ENCODE results near the gene BDKRB2.

BDKRB2 gene

GRCh38 chr14:96177766-96178375 lies 26.8 kb upstream of the BDKRB2 start:
- FAIRE-seq (no peak), DNase-seq (ENCODE audit: insufficient read length, low spot score) (no peak)
- TF ChIP-seq CTCF (IDR thresholded peaks at IDR 0.05; ENCODE audit: insufficient read depth, missing control alignments), result no peak

- FAIRE-seq (no peak), DNase-seq (ENCODE audit: insufficient read length, low spot score) (no peak)
- no peak for TF ChIP-seq CTCF (IDR thresholded peaks at IDR 0.05; ENCODE audit: insufficient read depth, missing control alignments)
Measured at GRCh38 chr14:96178461-96179321, 25.9 kb upstream of the BDKRB2 start.

- DNase-seq (ENCODE audit: insufficient read length, low spot score), result no peak
- TF ChIP-seq CTCF (IDR thresholded peaks at IDR 0.05; ENCODE audit: insufficient read depth, missing control alignments), result no peak
- FAIRE-seq, result no peak
Measured at GRCh38 chr14:96180043-96180874, 24.4 kb upstream of the BDKRB2 start.

GRCh38 chr14:96181186-96182056 lies 23.2 kb upstream of the BDKRB2 start:
- FAIRE-seq, result no peak
- TF ChIP-seq CTCF (IDR thresholded peaks at IDR 0.05; ENCODE audit: insufficient read depth, missing control alignments), result no peak
- DNase-seq (ENCODE audit: insufficient read length, low spot score), result no peak

GRCh38 chr14:96182546-96182945 lies 22.1 kb upstream of the BDKRB2 start:
- no peak for FAIRE-seq
- no peak for DNase-seq (ENCODE audit: insufficient read length, low spot score)
- no peak for TF ChIP-seq CTCF (IDR thresholded peaks at IDR 0.05; ENCODE audit: insufficient read depth, missing control alignments)

- TF ChIP-seq CTCF (IDR thresholded peaks at IDR 0.05; ENCODE audit: insufficient read depth, missing control alignments), result no peak
- DNase-seq (ENCODE audit: insufficient read length, low spot score) (no peak), FAIRE-seq (no peak)
Measured at GRCh38 chr14:96184737-96185136, 19.9 kb upstream of the BDKRB2 start.
